HG02798 (cell line): ENCODE measurements around the gene VIPR2.
"Not testable (repeated sequence)": the region's sequence is repeated elsewhere in the genome, so short reads cannot be mapped to it uniquely, and the experiment has no call there.

Experiments
- ATAC-seq: cut with Tn5 transposase; IDR thresholded peaks from one replicate; pipeline ENCODE4 v1.9.1; 2021; ENCODE audit warnings: mild to moderate bottlenecking; ENCODE audit not compliant: unreplicated experiment, poor library complexity

The VIPR2 gene

DNA sequence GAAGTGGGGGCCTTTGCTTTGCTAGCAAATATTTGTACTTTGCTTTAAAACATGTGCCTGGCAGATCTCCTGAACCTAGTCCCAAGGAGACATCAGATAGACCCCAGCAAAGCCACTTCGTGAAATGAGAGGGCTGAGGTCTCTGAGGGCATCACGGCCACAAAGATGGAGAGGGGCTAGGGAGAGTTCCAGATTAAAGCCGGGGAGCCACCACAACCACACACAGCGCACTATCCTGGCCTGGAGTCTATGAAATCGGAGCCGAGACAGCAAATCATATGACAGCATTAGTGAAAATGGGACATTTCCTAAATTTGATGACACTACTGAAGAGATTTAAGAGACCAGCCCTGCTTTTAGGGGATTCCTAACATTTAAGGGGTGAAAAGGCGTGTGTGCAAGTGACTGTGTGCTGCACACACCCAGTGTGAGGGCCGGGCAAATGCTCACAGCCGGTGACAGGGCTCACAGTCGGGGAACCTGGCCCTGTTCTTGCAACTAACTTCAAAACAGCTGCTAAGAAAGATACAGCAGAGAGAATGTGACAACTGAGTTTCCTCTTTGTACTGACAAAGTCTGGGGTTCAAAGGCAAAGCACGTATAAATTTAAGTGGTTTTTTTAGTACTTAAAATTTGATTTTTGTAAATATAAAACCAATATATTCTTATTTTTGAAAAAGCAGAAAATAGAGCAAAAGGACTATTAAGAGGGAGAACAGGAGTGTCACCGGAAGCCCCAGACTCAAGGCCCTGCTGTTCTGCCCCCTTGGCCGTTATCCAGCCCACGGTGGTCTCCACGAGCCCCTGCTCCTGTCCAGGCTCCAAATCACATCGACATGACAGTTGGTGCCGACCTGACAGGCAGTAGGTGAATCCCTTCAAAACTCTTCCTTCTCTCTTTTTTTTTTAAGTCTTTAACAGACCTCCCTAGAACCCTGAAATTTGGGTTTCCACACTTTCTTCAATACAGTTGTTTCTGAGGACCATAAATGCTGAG is 49.5 kb downstream of the VIPR2 start:
- ATAC-seq: no peak

DNA sequence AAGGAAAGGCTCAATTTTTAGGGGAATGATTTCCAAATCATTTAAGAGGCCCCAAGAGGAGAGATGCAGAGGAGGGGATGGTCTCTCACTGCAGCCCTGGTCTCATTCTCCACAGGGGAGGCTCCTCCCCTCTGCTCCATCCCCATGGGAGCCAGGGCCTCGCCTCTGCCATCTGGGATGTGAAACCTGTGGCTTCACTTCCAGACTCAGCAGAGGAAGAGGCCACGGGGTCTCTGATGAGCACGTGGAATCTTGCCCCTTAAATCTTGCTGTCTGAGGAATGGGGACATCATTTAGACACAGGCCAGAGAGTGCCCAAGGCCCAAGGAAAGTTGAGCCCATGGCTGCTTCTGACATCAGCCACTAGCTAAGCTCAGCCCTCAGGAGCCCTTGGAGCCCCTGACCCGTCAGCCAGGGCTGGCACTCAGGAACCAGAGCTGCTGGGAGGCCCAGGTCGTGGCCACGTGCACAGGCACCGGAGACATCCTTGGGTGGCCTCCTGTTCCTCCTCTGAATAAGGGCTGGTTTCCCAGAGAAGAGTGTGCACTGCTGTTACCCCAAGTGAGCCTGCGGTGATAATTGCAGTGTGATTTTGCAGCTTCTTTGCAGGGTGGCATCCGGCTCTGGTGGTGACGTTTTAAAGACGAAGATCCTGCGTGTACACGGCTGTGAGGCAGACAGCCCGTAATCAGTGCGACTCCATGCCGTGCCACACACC is 50.5 kb downstream of the VIPR2 start:
- ATAC-seq: no peak

DNA sequence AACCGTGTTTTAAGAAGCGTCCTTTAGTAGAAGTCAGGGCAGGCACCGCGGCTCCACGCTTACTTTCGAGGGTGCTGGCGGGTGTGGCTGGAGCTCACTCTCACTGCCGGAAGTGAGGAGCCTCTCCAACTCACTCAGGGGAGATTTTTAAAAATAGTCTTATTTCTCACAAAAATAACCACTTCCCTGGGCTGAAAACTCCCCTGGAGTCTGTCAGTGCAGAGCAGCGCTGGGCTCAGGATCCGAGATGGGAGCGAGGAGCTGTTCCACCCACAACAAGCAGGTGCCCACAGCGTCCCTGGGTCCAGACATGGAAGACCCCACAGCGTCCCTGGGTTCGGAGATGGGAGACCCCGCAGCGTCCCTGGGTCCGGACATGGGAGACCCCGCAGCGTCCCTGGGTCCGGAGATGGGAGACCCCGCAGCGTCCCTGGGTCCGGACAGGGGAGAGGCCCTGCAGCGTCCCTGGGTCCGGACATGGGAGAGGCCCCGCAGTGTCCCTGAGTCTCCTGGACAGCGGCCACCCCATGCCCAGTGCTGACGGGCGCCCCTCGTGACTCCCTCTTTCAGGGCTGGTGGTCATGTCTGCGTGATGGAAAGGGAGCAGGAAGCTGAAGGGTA is 51.2 kb downstream of the VIPR2 start:
- ATAC-seq: no peak

DNA sequence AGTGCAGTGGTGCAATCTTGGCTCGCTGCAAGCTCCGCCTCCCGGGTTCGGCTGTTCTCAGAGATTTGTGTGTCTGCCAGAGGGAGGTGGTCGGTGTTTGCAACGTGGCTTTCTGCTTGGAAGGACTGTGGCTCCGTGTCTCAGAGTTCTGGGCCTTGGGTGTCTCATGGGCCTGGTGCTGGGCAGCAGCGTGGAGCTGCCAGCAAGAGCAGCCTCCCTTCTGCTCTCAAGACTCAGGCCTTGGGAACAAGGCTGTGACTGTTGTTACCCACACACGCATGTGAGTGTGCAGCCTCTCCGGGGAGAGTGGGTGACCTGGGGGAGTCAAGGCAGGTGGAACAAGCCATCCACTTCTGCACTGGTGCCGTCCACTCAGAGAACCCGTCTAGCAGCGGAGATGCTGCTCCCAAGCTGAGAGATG is 52.0 kb downstream of the VIPR2 start:
- ATAC-seq: no peak

DNA sequence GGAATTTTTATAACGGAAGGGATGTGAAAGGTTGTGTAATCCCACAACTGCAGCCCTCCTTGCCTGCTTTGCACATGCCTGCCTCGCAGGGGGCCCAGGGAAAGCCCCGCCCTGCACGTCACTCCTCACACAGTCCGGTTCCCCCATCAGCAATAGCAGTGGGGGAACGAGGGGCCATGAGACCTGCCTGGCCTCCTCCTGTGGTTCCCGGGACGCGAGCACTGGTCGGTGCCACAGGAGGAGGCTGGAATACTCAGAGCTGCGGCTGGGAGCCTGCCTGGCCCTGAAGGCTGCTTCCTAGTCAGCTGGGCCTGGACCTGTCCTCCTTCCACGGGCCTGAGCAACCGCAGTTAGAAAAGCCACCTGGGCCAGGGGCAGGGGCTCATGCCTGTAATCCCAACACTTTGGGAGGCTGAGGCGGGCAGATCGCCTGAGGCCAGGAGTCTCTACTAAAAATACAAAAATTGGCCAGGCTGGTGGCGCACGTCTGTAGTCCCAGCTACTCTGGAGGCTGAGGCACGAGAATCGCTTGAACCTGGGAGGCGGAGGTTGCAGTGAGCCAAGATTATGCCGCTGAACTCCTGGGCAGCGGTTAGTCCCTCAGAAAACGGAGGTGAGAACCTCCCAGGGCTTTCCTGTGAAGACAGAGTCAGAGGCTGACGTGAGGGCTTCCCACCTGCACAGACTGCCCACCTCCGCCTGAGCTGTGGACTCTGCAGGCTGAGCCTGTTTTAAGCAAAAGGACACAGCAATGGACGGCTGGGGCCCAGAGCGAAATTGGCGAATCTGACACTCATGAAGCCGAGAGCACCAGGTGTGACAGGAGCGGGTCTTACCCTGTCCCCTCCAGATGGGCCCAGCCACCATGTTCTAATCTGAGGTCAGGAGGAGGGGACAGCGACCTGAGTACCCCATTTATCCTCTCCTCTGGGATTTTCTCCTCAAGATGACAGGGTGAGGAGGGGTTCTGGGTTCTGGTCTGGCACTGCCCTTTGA is 52.9 kb downstream of the VIPR2 start:
- no peak for ATAC-seq

DNA sequence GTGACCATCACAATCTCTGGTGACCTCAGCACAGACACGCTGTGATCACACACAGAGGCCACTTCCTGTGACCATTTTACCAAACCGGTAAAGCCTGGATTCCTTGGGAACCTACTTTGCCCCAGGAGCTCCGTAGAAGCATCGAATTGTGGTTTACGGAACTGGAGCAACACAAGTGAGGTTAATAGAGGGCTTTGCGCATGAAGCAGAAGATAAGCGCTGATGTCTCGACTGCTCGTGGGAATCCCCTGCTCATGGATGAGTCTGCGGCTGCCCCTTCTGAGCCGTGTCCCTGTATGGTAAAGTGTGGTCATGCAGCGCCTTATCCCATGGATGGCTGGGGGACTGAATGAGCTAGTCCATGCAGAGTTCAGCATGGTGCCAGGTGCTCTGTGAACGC is 53.6 kb downstream of the VIPR2 start:
- ATAC-seq: no peak

DNA sequence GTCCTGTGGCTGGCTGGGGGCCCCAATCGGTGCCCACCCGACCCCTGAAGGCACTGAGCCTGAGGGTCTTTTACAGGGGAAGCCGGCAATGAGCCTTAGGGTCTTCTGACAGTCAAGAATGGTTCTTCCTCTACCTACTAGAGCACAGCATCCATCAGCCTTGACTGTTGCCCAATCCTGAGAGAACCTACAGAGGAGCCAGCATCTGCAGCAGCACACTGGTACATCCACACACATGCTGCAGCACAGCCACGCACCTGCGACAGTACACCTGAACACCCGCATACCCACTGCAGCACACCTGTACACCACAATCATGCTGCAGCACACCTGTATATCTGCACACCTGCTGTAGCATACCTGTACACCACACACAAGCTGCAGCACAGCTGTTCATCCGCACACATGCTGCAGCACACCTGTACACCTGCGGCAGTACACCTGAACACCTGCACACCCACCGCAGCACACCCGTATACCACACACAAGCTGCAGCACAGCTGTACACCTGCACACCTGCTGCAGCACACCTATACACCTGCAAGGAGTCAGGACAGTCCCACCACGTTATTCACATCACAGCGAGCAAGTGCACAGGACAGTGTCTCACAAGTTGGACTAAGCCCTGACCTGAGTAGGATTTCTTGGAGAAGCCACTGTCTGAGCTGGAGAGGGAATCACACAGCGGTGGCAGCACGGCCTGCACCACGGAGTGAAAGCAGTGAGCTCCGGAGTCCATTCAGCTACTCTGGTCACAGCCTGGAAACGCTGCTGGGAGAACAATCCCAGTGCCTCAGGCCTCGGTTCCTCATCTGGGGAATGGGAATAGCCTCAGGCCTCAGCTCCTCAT is 56.4 kb downstream of the VIPR2 start:
- ATAC-seq: no peak

DNA sequence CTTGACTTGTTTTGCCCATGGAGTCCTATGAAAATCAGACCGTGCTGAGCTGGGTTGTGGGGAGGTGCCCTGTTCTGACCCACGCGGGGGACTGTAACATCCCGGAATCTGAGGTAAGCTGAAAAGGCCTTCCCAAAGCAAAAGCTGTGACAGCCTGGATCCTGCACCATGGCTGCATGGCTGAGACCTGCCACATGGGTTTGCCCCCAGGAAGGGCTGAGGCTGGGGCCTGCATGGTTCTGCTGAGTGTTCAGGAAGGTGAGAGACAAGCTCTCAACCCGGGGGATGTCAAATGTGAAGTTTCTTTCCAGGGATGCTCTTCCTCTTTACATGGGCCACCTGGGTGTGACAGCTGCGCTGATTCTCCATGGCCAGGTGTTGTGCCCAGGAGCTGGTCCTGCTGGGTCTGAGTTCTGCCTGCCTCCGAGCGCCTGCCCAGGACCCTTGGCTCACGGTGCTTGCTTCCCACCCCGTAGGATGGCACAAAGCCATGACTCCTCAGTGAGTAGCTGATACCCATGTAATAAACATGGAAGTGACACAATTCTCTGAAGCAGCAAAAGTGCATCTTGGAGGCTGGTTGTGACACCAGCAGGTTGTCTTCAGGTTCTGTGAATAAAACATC is 58.3 kb downstream of the VIPR2 start:
- no peak for ATAC-seq

DNA sequence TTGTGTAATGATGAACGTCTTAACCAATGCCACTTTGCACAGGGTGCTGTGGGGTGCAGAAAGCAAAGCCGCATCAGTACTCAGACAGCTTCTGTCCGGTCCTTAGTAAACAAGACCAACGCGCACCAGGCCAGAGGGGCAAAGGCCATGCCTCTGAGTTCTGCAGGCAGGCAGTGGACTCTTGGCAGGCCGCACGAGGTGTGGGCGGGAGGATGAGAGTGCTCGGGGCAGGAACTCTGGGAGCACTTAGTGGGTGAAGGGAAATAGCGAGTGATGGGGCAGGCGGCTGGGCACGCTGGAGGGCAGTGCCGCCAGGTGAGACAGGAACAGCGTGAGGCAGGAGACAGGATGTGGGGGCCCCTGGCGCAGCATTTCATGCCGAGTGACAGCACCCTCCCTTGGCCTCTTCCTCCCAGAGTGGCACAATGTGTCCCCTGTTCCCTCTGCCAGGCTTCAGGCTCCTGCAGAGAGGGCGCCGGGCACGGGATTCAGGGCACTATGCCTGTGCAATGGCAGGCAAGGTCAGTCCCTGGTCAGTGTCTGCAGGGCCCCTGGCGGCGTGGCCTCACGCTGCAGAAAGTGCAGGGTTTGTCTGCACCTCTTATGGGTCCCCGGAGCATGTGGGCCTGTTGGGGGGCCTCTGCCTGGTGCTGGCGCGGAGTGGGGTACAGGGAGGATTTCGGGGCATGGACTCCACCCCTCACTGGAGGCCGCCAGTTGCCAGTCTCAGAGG is 60.4 kb downstream of the VIPR2 start:
- ATAC-seq: no peak

DNA sequence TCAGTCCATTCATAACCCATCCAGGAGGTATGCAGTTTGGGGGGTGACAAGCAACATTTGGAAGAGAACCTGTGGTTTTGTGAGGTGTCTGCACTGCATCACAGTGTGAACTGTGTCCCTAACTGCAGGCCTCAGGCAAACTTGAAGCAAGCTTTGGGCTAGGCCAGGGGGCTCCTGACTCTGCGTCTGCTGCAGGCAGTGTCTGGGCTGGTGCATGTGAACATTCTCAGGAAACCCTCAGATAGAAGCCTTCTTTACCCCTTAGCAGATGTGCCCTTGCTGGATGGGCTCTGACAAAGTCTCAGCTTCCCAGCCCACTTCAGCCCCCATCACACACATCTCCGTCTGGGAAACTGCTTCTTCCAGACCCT is 61.0 kb downstream of the VIPR2 start:
- no peak for ATAC-seq

DNA sequence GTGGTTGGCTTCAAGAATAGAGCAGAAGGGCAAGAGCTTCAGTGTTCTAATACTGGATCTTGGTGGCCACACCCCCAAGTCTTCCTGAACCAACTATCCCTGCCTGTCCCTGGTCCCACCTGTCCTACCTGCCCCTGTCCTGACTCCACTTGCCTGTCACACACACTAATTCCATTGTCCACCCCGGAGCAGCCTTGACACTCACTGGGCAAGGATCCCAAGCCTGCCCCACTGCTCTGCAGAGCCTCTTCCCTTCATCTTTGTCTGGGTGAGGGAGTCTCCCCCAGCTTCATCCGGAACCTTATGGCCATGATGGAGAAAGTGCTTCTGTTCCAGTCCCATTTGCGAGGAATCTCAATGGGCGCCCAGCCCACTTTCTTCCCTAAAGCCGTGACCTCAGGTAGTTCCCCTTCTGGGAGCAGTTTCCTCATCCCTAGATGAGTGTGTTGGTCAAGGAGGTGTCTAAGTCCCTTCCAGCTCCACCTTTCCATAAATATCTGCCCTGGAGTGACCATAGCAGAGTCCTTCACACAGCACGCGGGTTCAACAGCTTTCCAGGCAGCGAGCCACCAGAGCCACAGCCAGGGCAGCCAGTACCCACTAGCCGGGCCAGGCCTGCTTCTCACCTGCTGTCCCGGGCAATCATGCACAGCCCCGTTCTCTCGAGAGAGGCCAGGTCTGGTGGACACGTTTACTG is 61.5 kb downstream of the VIPR2 start:
- no peak for ATAC-seq

DNA sequence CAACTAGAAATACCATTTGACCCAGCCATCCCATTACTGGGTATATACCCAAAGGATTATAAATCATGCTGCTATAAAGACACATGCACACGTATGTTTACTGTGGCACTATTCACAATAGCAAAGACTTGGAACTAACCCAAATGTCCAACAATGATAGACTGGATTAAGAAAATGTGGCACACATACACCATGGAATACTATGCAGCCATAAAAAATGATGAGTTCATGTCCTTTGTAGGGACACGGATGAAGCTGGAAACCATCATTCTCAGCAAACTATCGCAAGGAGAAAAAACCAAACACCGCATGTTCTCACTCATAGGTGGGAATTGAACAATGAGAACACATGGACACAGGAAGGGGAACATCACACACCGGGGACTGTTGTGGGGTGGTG is 62.6 kb downstream of the VIPR2 start:
- not testable (repeated sequence) for ATAC-seq

DNA sequence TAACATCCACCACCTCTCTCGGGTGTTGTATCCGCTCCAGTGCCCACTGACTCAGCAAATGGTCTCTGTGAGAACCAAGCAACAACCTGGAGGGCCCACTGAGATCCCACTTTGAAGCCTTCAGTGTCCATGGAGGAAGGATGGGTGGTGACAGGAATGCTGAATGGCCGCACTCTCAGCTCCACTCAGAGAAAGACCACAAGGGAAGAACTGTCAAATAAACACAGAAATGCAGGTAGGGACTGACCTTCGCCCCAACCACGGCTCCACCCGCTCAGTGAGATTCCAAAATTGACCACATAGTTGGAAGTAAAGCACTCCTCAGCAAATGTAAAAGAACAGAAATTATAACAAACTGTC is 65.8 kb downstream of the VIPR2 start:
- ATAC-seq: no peak

DNA sequence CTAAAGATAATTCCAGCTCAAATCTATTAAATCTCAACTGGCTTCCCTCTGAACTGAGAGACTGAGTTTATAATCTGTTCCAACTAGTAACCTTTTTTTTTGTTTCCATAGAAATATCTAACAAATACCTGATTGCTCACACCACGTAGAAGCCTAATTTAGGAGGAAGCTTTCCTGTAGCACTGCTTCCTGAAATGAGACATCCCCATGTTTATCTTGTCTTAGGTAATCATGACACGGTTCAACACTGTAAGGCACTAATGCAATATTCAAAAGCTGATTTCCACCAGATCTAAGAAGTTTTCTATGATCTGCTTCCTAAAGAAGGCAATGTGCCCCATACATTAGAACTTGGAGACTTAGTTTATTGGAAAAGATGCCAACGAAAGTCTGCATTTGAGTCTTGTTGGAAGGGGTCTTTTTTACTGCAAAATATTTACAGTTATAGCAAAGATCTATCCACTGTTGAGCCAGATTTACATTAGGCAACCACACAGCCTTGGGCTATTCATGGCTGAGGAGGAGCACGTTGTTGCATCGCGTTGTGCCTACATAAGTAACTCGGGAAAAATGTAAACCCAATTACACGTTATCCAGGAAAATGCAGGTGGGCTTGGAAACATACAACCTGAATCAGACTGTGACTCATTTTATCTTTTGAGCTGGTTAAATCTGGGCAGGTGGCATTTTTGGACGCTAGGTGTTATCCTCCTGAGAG is 66.3 kb downstream of the VIPR2 start:
- no peak for ATAC-seq

DNA sequence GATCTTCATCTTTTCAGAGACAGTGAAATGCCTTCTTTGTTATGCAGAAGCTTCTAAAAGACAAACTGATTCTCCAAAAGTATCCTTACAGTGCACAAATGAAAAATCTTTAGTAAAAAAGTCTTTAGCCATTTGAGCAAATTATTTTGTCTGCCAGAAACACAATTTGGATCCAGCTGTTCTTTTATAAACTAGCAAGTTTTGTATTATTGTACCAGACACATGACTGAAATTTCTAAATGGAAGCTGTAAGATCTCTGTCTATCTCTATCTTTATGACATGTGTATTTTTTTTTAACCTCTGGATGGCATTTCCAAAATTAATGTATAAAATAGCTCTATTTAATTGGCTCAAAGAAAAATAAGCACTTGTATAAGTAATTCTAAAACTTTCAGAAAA is 68.3 kb downstream of the VIPR2 start:
- ATAC-seq: no peak

DNA sequence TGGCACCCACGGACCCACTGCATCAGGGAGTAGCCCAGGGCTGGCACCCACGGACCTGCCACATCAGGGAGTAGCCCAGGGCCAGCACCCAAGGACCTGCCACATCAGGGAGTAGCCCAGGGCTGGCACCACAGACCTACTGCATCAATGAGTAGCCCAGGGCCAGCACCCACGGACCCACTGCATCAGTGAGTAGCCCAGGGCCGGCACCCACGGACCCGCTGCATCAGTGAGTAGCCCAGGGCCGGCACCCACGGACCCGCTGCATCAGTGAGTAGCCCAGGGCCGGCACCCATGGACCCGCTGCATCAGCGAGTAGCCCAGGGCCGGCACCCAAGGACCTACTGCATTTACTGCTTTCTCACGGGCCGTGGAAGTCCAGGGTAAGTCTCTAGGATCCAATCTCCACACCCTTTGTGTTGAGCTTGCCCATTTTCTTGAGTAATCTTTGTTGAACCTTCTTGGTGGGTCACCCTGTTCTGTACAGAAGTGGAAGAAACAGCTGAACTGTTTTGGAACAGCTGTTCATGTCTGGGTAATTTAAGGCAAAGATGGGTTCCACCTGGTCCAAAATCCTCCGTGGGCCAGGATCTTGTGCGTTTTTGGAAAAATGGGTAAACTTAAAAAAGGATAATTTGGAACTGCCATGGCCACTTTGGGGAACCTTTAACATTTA is 69.0 kb downstream of the VIPR2 start:
- ATAC-seq: no peak
